HG03571 (cell line): ENCODE measurements around the gene IBA57.
"Not testable (repeated sequence)": the region's sequence is repeated elsewhere in the genome, so short reads cannot be mapped to it uniquely, and the experiment has no call there.

Experiments used
- ATAC-seq: cut with Tn5 transposase; IDR thresholded peaks from one replicate; pipeline ENCODE4 v1.9.1; 2021; ENCODE audit not compliant: unreplicated experiment

IBA57 gene

GRCh38 chr1:228170666-228171065, 5.1 kb downstream of the IBA57 start:
- no peak for ATAC-seq

GRCh38 chr1:228171221-228171891, 5.8 kb downstream of the IBA57 start:
- ATAC-seq: no peak

- ATAC-seq: no peak
These were observed 7.3 kb downstream of the IBA57 start for GRCh38 chr1:228172591-228173527.

DNA sequence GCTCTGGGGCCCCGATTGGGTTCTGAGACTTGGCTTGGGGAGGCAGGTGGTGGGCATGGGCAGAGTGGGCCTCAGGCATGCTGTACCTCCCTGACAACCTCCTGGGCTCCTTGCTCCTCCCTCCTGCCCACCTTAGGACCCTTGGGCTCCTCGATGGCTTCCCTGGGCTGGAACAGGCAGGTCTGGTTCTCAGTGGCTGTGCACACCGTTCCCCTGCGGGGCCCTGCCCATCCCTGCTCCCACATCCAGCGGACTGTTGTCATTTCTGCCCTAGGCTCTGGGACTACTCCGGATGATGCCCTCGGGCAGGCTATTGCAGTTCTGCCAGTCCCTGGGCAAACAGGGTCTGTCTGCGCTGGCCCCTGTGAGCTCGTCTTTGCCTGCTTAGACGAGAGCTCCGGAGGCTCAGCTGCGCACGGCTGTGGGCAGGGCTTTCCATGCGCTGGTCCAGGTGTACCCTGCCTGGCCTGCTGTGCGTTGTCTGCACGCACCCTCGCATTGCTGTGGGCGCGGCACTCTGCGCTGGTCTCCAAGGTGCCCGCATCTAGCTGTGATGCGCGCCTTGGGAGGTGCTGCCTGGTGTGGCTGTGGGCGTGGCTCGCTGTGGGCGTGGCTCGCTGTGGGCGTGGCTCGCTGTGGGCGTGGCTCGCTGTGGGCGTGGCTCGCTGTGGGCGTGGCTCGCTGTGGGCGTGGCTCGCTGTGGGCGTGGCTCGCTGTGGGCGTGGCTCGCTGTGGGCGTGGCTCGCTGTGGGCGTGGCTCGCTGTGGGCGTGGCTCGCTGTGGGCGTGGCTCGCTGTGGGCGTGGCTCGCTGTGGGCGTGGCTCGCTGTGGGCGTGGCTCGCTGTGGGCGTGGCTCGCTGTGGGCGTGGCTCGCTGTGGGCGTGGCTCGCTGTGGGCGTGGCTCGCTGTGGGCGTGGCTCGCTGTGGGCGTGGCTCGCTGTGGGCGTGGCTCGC, 8.2 kb downstream of the IBA57 start:
- not testable (repeated sequence) for ATAC-seq

DNA sequence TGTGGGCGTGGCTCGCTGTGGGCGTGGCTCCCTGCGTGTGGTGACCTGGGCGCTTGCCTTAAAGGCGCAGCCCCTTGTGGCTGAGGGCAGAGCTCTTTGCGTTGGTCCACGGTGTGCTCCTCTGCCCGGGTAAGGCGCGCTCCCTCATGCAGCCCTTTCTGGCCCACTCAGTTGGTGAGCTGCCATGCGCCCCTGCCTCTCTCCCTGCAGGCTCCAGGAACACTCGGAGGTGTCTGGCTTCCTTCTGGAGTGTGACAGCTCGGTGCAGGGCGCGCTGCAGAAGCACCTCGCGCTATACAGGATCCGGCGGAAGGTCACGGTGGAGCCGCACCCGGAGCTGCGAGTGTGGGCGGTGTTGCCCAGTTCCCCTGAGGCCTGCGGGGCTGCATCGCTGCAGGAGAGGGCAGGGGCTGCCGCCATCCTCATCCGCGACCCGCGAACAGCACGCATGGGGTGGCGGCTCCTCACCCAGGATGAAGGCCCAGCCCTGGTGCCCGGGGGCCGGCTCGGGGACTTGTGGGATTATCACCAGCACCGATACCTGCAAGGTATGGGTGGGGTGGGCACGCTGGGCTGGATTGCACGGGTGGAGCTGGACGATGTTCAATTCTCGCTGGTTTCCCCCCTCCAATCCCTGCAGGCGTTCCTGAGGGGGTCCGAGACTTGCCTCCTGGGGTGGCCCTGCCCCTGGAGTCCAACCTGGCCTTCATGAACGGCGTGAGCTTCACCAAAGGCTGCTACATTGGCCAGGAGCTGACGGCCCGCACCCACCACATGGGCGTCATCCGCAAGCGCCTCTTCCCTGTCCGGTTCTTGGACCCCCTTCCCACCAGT, 9.1 kb downstream of the IBA57 start:
- ATAC-seq: no peak

DNA sequence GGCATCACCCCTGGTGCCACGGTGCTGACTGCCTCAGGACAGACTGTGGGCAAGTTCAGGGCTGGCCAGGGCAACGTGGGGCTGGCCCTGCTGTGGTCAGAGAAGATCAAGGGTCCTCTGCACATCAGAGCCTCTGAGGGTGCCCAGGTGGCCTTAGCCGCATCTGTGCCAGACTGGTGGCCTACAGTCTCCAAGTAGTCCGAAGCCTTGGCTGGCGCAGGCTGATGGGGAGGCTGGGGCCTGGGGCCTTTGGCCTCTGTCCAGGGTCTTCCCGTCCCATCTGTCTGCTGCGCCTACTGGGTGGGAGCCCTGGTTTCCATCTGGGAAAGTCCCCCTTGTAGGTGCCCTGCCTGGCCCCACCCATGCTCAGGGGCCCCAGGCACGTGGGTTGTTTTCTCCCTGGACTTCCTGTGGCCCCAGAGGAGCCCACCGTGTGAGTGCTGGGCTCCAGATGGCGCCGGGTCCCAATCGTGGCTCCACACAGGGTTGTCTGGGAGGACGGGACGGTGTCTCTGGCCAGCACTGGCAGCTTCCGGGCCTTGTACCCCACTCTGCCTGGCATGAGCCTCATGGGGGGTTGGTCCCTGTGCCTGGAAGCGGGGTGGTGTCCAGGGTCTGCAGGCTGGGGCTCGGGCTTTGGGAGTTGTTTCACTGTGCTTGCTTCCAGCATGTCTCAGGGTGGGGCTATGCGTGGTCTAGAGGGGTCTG, 9.9 kb downstream of the IBA57 start:
- ATAC-seq: no peak

DNA sequence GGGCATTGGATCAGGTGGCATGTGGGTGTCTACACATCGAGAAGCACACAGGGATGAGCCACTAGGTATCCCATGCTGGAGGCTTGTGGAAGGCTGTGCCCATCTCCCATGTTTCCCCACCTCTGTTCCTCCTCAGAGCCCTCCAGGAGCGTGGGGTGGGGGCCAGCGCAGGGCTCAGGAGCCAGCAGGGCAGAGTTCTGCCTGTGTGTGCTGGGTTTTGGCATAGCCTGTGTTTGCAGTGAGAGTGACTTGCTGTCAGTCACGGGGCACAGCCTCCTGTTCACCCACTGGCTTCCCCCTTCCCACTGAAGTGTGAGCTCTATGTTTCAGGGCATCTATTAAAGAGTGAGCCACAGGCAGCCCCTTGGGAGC, 10.4 kb downstream of the IBA57 start:
- no peak for ATAC-seq

DNA sequence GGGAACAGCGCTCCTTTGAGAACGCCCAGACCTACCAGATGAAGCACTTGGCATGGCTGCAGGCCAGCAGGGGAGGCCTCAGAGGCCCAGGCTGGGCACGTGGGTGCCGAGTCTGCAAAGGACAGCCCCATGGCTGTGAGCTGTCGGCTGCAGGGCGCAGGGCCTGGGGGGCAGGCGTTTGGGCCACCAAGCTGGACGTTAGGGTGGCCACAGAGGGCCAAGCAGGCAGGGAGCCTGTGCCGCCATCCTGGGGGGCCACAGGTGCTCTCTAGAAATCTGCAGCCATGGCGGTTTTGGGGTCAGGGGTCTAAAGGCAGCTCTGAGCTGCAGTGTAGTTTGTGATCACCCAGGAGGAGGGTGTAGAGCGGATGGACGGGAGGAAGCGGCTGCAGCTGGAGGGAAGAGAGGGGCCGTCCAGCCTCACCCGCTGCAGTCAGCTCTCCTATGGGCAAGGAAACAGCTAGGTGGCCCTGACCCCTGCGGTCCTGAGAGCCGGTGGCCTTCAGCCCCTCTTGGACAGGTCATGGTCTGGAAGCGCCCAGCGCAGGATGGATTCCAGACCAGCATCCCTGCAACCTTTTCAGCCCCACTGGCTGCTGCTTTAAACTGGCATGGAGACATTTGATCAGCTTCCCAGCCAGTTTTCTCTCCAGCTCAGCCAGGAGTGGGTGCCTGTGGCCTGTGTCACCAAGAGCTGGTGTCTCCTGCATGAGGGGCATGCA, 11.0 kb downstream of the IBA57 start:
- no peak for ATAC-seq

GRCh38 chr1:228177183-228177475, 11.5 kb downstream of the IBA57 start:
- no peak for ATAC-seq

DNA sequence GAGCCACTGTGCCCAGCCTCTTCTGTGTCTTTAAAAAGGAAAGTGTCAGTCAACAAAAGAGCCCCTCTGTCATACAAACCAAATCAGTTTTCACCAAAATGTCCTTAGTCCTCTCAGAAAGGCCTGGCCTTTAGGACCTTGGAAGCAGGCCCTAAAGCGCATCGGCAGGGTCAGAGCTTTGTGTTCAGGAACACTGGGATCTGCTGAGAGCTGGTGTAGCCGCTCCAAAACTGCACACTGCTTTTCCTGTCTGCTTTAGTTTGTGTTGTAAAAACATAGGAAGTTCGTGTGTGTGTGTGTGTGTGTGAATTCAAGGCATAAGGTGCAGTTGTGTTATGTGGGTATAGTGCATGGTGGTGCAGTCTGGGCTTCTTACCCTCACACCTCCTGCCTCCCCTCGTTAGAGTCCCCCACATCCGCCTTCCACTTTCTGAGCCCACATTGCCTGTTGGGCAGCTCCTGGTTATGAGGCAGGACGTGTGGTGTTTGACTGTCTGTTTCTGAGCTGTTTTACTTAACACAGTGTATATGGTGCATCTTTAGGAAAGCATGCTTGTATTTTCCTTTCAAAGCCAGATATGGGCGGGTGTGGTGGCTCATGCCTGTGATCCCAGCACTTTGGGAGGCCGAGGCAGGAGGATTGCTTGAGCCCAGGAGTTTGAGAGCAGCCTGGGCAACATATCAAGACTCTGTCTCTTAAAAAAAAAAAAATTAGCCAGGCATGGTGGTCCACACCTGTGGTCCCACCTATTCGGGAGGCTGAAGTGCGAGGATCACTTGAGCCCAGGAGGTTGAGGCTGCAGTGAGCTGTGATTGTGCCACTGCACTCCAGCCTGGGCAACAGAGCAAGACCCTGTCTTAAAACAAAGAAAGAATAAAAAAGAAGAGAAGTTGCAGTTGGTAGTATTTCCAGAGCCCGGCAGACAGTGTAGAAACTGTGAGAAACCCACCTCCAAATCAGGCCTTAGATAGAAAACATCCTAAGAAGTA, 12.4 kb downstream of the IBA57 start:
- no peak for ATAC-seq

DNA sequence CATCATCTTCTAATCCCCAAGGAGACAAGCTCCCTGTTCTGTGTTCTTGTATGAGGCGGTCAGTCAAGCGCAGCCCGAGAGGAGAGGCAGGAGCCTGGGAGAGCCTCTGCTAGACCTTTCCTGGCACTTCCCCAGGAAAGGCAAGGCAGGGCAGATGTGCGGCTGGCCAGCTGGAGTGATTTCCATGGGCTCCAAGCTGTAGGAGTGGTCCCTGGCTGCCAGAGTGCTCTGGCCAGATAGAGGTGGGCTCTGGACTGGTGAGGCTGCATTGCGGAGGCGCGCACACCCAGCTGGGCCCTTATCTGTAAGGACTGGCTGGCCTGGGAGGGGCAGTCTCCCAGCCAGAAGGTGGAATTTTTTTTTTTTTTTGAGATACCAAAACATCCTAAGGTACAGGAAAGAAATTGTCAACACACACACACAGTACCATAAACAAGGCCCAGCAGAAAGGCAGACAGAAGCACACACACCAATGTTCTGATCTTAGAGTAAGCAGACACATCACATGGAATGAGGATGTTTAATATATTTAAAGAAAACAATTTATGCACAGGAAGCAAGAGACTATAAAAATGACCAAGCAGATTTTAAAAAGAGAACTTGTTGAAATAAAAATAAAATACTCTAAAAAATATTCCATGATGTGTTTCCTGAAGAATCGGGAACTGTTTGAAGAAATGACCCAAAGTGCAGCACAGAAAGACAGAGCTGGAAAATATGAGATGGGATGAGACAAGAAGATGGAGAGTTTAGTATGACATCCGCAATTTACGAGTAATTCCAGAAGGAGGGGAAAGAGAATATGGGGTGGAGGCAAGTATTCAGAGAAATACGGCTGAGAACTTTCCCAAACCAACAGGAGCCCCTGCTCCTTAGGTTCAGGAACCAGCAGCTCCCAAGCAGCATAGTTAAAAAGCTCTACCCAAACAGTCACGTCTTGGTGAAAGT, 13.4 kb downstream of the IBA57 start:
- ATAC-seq: no peak

DNA sequence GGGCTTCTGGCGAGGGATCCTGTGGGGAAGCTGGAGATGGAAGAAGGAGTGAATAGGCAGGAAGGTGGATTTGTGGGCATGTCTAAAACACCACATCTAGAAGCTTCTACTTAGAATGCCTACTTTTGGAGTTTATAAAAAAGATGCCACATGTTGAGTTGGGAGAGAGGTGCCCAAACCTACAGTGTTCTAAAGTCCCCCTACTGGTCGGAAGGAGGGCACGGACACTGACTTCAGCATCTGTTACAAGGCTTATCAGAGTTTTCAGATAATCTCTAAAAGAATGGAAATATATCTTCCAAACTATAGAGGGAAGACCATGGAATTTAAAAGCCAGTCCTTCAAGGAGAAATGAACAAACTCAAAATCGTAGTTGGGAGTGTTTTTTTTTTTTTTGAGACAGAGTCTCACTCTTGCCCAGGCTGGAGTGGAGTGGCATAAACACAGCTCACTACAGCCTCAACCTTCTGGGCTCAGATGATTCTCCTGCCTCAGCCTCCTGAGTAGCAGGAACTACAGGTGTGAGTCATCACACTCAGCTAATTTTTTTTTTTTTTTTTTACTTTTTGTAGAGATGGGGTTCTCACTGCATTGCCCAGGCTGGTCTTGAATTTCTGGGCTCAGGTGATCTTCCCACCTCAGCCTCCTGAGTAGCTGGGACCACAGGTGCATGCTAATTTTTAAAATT, 14.8 kb downstream of the IBA57 start:
- no peak for ATAC-seq

DNA sequence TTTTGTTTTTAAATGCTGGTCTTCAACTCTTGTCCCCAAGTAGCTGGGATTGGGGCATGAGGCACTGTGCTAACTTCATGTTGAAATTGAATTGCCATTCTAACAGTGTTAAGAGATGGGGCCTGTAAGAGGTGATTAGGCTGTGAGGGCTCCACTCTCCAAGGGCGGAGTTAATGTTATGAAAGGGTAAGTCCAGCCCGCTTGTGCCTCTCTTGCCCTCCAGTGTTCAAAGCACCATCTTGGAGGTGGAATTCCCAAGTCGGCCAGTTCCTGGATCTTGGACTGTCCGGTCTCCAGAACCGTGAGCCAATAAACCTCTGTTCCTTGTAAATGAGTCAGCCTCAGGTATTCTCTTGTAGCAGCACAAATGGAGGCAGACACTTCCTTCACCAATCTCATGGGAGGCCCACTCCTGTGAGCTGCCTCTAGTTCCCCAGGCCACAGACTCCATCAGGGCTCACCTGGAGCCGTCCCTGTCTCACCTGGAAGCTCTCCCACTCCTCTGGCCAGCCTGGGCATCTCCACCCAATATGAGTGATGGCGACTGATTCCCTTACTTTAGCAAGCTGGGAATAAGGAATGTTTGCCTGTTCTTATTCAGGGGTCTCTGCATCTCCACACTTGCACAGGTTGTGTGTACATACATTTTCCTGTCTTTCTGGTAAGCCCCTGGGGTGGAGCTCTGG, 15.5 kb downstream of the IBA57 start:
- no peak for ATAC-seq

DNA sequence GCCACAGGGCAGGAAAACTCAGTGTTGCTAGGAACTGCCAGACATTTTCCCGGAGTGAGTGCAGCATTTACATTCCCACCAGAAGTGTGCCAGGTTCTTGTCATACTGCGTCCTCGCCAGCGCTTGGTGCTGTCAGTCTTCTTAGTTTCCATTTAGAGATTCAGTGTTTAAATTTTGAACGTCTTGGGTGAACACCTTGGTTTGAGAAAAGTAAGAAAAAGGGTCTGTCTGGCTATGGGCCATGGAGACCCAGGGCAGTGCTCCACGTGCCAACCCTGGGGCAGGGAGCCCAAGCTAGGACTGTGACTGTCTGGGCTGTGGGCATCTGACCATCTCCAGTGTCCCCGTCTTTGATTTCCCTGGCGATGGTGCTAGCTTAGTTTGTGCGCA, 16.0 kb downstream of the IBA57 start:
- ATAC-seq: no peak

DNA sequence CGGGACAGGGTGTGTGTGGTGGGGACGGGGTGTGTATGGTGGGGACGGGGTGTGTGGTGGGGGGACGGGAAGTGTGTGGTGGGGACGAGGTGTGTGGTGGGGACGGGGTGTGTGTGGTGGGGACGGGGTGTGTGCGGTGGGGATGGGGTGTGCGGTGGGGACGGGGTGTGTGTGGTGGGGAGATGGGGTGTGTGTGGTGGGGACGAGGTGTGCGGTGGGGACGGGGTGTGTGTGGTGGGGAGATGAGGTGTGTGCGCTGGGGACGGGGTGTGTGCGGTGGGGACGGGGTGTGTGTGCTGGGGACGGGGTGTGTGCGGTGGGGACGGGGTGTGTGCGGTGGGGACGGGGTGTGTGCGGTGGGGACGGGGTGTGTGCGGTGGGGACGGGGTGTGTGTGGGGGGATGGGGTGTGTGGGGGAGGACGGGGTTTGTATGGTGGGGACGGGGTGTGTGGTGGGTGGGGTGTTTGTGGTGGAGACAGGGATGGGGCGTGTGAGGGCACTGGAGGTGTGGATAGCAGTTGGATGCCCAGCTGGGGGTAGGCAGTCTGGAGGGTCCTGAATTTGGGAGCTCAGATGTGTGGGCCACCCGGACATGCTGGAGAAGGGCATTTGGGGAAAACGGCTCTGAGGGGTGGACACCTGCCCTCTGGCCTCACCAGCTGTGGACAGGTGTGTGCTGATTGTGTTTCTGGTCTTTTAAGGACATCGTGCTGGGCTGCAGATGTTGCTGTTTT, 16.9 kb downstream of the IBA57 start:
- no peak for ATAC-seq
